Mesothelial cell of epicardium (in vitro differentiated cells): ENCODE measurements around the gene EXOG. TPM values are rescaled to one million over a fixed set of nuclear protein-coding genes. Genes with fewer than 3 reads are reported as not detected.

Experiments
- DNase-seq, 2 experiments: peaks; one replicate each; pipeline ENCODE4 v3.0.0; 2021; ENCODE audit warnings: low spot score in 2 of 2; ENCODE audit not compliant: unreplicated experiment in 2 of 2
- H3K27ac Mint-ChIP-seq: 2 replicates; pipeline ENCODE4 v1.8.0; 2021; ENCODE audit warnings: mixed read lengths
- H3K27me3 Mint-ChIP-seq: 2 replicates; pipeline ENCODE4 v1.8.0; 2021; ENCODE audit warnings: low read depth, mixed read lengths
- H3K36me3 Mint-ChIP-seq: 2 replicates; pipeline ENCODE4 v1.8.0; 2021; ENCODE audit warnings: mixed read lengths
- H3K4me1 Mint-ChIP-seq: 2 replicates; pipeline ENCODE4 v1.8.0; 2021; ENCODE audit warnings: mixed read lengths
- H3K4me3 Mint-ChIP-seq: 2 replicates; pipeline ENCODE4 v1.8.0; 2021; ENCODE audit warnings: mild to moderate bottlenecking, moderate library complexity, mixed read lengths
- H3K9me3 Mint-ChIP-seq: 2 replicates; pipeline ENCODE4 v1.8.0; 2021; ENCODE audit warnings: mixed read lengths
- total RNA-seq: library from RNA; stranded (reverse); gene quantifications from 3 replicates; pipeline ENCODE4 v1.2.1, GENCODE V29; 2021
- TF ChIP-seq, protein P1 (sequence below): fragments of 200-600 bp; sonication (generic); IDR thresholded peaks from one replicate; pipeline ENCODE4 v1.5.0; 2021; ENCODE audit warnings: antibody characterized with exemption; ENCODE audit not compliant: unreplicated experiment

Gene EXOG
- total RNA-seq, 1 donor from 2014 or later = 19.5 TPM

DNA sequence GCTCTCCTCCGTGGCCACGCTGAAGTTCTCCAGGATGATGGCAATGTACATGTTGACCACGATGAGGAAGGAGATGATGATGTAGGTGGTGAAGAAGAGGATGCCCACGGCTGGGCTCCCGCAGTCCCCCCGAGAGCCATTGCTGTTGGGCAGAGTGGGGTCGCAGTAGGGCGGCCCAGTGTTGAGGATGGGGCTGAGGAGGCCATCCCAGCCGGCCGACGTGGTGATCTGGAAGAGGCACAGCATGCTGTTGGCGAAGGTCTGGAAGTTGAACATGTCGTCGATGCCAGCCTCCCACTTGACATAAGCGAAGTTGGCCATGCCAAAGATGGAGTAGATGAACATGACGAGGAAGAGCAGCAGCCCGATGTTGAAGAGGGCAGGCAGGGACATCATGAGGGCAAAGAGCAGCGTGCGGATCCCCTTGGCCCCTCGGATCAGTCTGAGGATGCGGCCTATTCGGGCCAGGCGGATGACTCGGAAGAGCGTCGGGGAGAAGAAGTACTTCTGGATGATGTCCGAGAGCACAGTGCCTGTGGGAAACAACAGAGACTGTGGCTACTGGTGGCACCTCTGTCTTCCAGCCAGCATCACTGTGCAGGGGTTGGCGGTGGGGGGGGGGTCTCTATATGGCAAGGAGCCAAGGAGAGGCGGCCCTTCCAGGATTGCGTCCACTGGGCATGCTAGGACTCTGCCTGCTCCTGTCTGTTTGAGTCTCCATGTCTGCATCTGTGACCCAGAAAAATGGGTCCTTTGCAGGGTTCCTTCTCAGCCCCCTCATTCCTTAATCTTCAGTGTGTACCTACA lies 55.1 kb downstream of the EXOG start:
- DNase-seq = no peak
- peaks cover 9% of the 10 kb centered on the region for H3K9me3 Mint-ChIP-seq
- H3K27me3 Mint-ChIP-seq = peaks cover 4% of the 10 kb centered on the region
- H3K4me1 Mint-ChIP-seq = peaks cover 4% of the 10 kb centered on the region
- TF ChIP-seq, protein P1, sequence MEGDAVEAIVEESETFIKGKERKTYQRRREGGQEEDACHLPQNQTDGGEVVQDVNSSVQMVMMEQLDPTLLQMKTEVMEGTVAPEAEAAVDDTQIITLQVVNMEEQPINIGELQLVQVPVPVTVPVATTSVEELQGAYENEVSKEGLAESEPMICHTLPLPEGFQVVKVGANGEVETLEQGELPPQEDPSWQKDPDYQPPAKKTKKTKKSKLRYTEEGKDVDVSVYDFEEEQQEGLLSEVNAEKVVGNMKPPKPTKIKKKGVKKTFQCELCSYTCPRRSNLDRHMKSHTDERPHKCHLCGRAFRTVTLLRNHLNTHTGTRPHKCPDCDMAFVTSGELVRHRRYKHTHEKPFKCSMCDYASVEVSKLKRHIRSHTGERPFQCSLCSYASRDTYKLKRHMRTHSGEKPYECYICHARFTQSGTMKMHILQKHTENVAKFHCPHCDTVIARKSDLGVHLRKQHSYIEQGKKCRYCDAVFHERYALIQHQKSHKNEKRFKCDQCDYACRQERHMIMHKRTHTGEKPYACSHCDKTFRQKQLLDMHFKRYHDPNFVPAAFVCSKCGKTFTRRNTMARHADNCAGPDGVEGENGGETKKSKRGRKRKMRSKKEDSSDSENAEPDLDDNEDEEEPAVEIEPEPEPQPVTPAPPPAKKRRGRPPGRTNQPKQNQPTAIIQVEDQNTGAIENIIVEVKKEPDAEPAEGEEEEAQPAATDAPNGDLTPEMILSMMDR = no peak
- H3K36me3 Mint-ChIP-seq = no peaks in the 10 kb centered on the region
- H3K4me3 Mint-ChIP-seq = no peak overlapping the region
- H3K27ac Mint-ChIP-seq = no peak overlapping the region

DNA sequence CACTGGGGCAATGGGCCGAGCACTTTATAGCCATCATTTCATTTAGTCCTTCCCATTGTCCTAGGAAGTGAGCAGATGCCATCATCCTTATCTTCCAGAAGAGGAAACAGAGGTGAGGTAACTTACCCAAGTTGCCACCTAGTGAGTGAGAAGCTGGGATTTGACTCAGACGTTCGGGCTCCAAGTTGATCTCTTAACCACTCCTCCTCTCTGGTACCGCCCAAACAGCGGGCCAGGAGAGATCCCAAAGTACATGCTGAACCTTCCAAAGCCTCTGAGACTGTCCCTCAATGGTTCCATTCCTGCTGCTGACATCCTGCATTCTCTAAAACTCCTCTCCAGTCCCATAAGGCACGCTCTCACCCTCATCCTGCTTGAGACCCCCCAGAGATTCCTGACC lies 56.2 kb downstream of the EXOG start:
- DNase-seq = no peak
- H3K27me3 Mint-ChIP-seq = peaks cover 10% of the 10 kb centered on the region
- no peak overlapping the region for H3K27ac Mint-ChIP-seq
- H3K9me3 Mint-ChIP-seq = peaks cover 9% of the 10 kb centered on the region
- peaks cover 4% of the 10 kb centered on the region for H3K4me1 Mint-ChIP-seq
- TF ChIP-seq, protein P1 = no peak
- no peak overlapping the region for H3K4me3 Mint-ChIP-seq
- no peaks in the 10 kb centered on the region for H3K36me3 Mint-ChIP-seq

DNA sequence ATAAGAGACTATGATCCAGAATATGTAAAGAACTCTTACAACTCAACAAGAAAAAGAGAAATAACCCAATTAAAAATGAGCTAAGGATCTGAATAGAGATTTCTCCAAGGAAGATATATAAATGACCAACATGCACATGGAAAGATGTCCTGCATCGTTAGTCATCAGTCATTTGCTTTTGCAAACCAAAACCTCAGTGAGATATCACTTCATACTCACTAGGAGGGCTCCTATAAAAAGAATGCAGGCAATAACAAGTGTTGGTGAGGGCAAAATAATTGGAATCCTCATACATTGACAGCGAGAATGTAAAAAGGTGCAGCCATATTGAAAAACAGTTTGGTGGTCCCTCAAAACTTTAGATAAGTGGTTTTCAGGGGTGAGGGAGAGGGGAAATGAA lies 56.9 kb downstream of the EXOG start:
- Mint-ChIP-seq H3K9me3 (peaks cover 9% of the 10 kb centered on the region), H3K36me3 (no peaks in the 10 kb centered on the region), H3K4me3 (no peak overlapping the region), H3K27me3 (peaks cover 10% of the 10 kb centered on the region), H3K4me1 (peaks cover 3% of the 10 kb centered on the region), H3K27ac (no peak overlapping the region)
- no peak for DNase-seq
- TF ChIP-seq, protein P1 = no peak

DNA sequence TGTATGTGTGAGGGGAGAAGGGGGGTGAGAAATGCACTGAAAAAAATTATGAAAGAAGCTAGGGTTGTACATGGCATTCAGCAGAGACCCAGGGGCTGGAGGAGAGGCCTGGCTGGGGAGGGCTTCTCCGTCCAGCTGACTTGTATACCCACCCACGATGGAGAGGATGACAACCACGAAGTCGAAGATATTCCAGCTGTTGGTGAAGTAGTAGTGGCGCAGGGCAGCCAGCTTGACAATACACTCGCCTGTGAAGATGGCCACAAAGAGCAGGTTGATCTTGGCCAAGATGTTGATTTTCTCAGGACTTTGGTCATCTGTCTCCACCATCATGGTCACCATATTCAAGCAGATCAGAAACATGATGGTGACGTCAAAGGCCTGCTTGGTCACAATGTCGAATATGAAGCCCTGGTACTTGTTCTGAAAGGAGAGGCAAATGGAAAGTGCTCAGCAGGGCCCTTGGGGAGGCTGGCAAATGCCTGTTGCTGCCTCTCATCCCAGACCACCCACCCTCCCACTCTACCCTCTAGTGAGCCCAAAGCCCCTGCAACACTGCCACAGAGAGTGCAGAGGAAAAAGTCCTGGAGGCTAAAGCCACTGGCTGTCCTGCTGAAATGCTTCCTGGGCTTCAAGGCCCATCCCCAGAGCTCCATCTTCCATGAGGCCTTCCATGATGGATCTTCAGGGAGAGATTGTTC lies 58.1 kb downstream of the EXOG start:
- Mint-ChIP-seq H3K4me3 (no peak overlapping the region), H3K27ac (no peak overlapping the region), H3K36me3 (no peaks in the 10 kb centered on the region), H3K9me3 (peaks cover 9% of the 10 kb centered on the region), H3K27me3 (peaks cover 10% of the 10 kb centered on the region), H3K4me1 (no peaks in the 10 kb centered on the region)
- DNase-seq = peak in 1 of 2 experiments; percentile 14
- TF ChIP-seq, protein P1 = no peak

DNA sequence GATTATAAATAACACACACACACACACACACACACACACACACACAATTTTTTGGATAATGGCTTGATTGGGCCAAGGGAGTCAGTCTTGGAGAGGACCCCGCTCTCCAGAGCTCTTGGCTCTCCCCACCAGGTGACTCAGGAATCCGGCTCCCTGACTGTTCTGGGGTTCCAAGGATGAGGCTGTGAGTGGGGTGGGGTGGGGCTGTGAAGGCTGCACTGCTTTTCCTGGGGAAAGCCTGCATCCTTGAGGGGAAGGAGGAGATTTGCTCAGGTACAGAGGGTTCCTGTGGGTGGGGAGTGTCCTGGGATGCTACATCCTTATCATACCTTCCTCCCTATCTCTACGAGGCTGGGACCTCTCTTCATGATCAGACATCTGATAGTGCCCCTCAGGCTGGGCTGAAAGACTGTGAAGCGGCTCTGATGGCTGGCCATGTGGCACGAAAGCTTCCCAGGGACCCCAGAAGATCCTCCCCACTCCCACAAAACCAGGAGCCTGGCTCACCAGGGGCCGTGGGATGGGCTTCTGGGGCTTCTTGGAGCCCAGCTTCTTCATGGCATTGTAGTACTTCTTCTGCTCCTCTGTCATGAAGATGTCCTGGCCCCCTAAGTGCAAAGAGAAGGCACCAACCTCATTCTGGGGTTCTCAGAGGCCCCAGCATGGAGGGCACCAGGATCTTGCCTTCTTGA lies 59.2 kb downstream of the EXOG start:
- TF ChIP-seq, protein P1 = no peak
- no peaks in the 10 kb centered on the region for H3K36me3 Mint-ChIP-seq
- DNase-seq = peak in 1 of 2 experiments; percentile 16
- peaks cover 10% of the 10 kb centered on the region for H3K27me3 Mint-ChIP-seq
- peaks cover 9% of the 10 kb centered on the region for H3K9me3 Mint-ChIP-seq
- no peak overlapping the region for H3K27ac Mint-ChIP-seq
- H3K4me1 Mint-ChIP-seq = no peaks in the 10 kb centered on the region
- no peak overlapping the region for H3K4me3 Mint-ChIP-seq
